Heart left ventricle (tissue), 16 donors: ENCODE data around the gene NOXA1. TPM values are rescaled to one million over a fixed set of nuclear protein-coding genes. Genes with fewer than 3 reads are reported as not detected.
A peak's percentile ranks its signal among the peaks of the same experiment; 100 is the strongest.

Source experiments
- ATAC-seq, 4 donors: fragments of 200-7000 bp; cut with Tn5 transposase; one replicate each; pipeline ENCODE4 v1.9.1; 2020 to 2022; ENCODE audit warnings: moderate library complexity in 4 of 4, mild to moderate bottlenecking in 3 of 4, moderate number of reproducible peaks in 1 of 4
- DNase-seq, 5 donors: peaks; one replicate each; pipeline ENCODE4 v3.0.0-alpha.2; 2020
- H3K27ac ChIP-seq, 12 donors: fragments of 200-600 bp; sonication (generic) in 4 of 12; one replicate each; pipeline versions ENCODE4 v1.5.0 to v1.8.0; 2016 to 2022; ENCODE audit warnings: mild to moderate bottlenecking in 2 of 12
- H3K27me3 ChIP-seq, 9 donors: fragments of 200-600 bp; sonication (generic) in 2 of 9; one replicate each; pipeline versions ENCODE4 v1.5.1 to v1.8.0; 2016 to 2022; ENCODE audit warnings: mild to moderate bottlenecking in 3 of 9
- H3K36me3 ChIP-seq, 9 donors: fragments of 200-600 bp; sonication (generic) in 2 of 9; one replicate each; pipeline versions ENCODE4 v1.5.0 to v1.8.0; 2018 to 2022; ENCODE audit warnings: mild to moderate bottlenecking in 2 of 9
- H3K4me1 ChIP-seq, 12 donors: fragments of 200-600 bp; sonication (generic) in 4 of 12; one replicate each; pipeline versions ENCODE4 v1.5.0 to v1.8.0; 2016 to 2022; ENCODE audit warnings: mild to moderate bottlenecking in 3 of 12
- H3K4me3 ChIP-seq, 12 donors: fragments of 200-600 bp; sonication (generic) in 4 of 12; one replicate each; pipeline versions ENCODE4 v1.5.0 to v1.8.0; 2017 to 2022; ENCODE audit warnings: mild to moderate bottlenecking in 9 of 12, moderate library complexity in 4 of 12
- H3K9me3 ChIP-seq, 12 donors: fragments of 200-600 bp; sonication (generic) in 4 of 12; one replicate each; pipeline versions ENCODE4 v1.5.0 to v1.8.0; 2016 to 2022; ENCODE audit warnings: mild to moderate bottlenecking in 1 of 12
- POLR2A ChIP-seq, 2 donors: fragments of 450-650 bp; IDR thresholded peaks; one replicate each; pipeline ENCODE4 v1.6.1; 2017; ENCODE audit warnings: antibody characterized with exemption in 2 of 2, mild to moderate bottlenecking in 2 of 2, moderate library complexity in 2 of 2
- WGBS, 4 donors: extraction: QIAGEN DNeasy Blood & Tissue Kit in 2 of 4; methylation state at CpG; one replicate each; pipeline versions ENCODE4 v1.1.5 to v1.1.7; 2013 to 2018; 5-methylcytosine and 5-hydroxymethylcytosine counted together
- intact Hi-C, 10 donors: fragments of 100-400 bp; cut with DNase I; formaldehyde crosslinking; loops; one replicate each; pipeline versions ENCODE4 v1.11.1 to v1.14.2; 2022
- polyA plus RNA-seq, 2 donors: library from polyadenylated mRNA; stranded (reverse); fragments of 200-250 nt; gene quantifications; one replicate each; pipeline ENCODE4 v1.2.3, GENCODE V29; 2013
- total RNA-seq, 9 donors: library from RNA; depleted of rRNA in 2 of 9; stranded (reverse); fragments of >200 nt in 2 of 9; fragmentation: NEBNext Ultra II Directional in 3 of 9; extraction: Animal tissue kit (Norgen Biotek cat#: 25700) in 3 of 9; gene quantifications; one replicate each; pipeline versions ENCODE4 v1.1.0 to v1.2.4, GENCODE V29; 2016 to 2023
- TF ChIP-seq, protein P1 (sequence below), 12 donors: fragments of 200-600 bp; sonication (generic) in 4 of 12; IDR thresholded peaks; one replicate each; pipeline versions ENCODE4 v1.5.0 to v1.8.0; 2018 to 2022; ENCODE audit warnings: antibody characterized with exemption in 12 of 12, mild to moderate bottlenecking in 5 of 12
- donor health status: ischemic (EF 13 %, LVEDD 7.1; RV severe dilation, severe dysfunction).
- donor health status: healthy with polysubstance abuse.
- donor health status: DM: no; HTN: yes; CAD: no.
- donor health status: DM: no; HTN: no; CAD: no.
- donor health status: ischemic (EF 25% LVEDD 6.9; RV normal size, moderate dysfunction).
- donor health status: ischemic (EF 25% LVEDD 5.7; RV mildly dilated, moderate dysfunction).
- donor health status: healthy.
- donor health status: DM: yes; HTN: yes; CAD: no.
- donor health status: ischemic (EF 35%, LVEDD 5.7; RV mildly dilated, moderate dysfunction).
- donor health status: nonischemic (EF 11% LVEDD 7.7; RV severe dilation, severe dysfunction).
- donor health status: DM: yes; HTN: yes; CAD: no.
- donor health status: PGD.
- donor health status: ischemic (EF 29% LVEDD 5.4; RV normal size, mild dysfunction).
- donor health status: nonischemic (EF 23%, LVEDD 6.1; RV moderate dilation, normal function).

NOXA1 gene
- total and polyA plus RNA-seq, 11 donors = 0.44 to 5.5 (median 2.7) TPM

DNA sequence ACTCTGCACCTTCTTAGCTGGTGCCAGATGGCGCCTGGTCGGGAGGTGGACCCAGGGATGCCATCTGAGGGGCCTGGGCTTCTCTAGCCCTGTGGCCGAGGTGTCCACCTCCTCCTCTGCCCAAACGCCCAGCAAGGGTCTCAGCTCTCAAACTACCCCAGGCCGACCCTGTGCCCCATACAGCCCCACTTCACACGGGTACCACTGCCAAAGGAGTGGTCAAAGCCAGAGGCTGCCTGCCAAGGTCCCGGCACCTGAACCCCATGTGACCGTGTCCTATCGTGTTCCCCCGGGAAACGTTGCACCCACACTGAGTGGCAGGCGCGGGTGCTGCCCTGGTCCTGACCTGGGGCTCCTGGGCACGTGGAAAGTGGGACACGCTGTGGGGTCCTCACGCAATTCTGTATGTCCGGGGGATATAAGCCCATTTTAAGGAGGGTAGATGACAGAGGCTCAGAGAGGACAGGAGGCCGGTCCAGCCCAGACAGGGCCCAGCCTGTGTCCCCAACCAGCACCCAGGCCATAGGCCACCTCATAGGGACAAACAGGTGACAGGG, 16.0 kb downstream of the NOXA1 start:
- no peak overlapping the region for H3K27ac ChIP-seq
- TF ChIP-seq, protein P1, sequence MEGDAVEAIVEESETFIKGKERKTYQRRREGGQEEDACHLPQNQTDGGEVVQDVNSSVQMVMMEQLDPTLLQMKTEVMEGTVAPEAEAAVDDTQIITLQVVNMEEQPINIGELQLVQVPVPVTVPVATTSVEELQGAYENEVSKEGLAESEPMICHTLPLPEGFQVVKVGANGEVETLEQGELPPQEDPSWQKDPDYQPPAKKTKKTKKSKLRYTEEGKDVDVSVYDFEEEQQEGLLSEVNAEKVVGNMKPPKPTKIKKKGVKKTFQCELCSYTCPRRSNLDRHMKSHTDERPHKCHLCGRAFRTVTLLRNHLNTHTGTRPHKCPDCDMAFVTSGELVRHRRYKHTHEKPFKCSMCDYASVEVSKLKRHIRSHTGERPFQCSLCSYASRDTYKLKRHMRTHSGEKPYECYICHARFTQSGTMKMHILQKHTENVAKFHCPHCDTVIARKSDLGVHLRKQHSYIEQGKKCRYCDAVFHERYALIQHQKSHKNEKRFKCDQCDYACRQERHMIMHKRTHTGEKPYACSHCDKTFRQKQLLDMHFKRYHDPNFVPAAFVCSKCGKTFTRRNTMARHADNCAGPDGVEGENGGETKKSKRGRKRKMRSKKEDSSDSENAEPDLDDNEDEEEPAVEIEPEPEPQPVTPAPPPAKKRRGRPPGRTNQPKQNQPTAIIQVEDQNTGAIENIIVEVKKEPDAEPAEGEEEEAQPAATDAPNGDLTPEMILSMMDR (IDR thresholded peaks at IDR 0.05) = no peak
- TF ChIP-seq POLR2A (IDR thresholded peaks at IDR 0.05) = no peak
- no peak overlapping the region for H3K4me3 ChIP-seq
- no peaks in the 10 kb centered on the region for H3K9me3 ChIP-seq
- ATAC-seq (no peak), DNase-seq (peak in 3 of 5 donors; percentile 24 to 41 (median 25))
- H3K4me1 ChIP-seq = peaks cover 0 to 11% (median 4%) of the 10 kb centered on the region in 12 donors
- no peaks in the 10 kb centered on the region for H3K36me3 ChIP-seq
- H3K27me3 ChIP-seq = peaks cover 0 to 26% (median 8%) of the 10 kb centered on the region in 9 donors
- WGBS, 4 donors = 54 to 61% (median 59%) methylated on average over 15 to 18 of the region's 18 CpGs
- intact Hi-C loops = no loop called here

DNA sequence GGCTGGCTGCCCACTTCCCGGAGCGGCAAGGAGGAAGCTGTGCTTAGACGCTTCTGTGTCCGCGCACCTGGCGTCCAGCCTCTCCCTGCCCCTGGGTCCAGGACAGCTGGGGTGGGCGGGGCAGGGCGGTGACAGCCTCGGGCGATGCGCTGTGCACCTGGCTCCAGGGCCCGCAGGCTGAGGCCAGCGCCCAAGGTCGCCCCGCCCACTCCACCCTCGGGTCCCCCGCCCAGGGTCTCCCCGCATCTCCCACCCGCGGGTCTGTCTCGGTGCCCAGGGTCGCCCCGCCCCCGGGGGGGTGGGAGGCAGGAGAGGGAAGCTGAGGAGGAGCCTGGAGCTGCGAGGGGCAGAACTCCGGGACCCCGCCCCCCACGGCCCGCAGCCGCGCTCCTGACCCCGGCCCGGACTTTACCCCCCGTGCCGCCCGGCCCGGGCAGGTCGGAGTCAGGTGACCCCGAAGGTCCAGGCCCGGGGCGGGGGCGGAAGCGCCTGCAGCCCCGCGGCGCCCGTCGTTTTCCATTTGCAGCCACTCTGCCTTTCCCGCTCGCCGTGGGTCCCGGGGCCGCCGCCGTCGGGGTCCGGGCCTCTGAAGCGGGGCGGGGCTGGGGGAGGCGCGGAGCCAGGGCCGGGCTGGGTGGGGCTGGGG, 18.2 kb downstream of the NOXA1 start, which contains the start of gene ENTPD8:
ENTPD8 (minus strand) TSS at position 69 of the 646 bp plus-strand sequence. CDS start 3,072 bp downstream, outside the sequence.
- no peaks in the 10 kb centered on the region for H3K9me3 ChIP-seq
- no peak within 1 kb of the TSS for H3K27ac ChIP-seq
- TF ChIP-seq, protein P1 (IDR thresholded peaks at IDR 0.05) = no peak
- TF ChIP-seq POLR2A (IDR thresholded peaks at IDR 0.05) = no peak
- peaks cover 0 to 31% (median 8%) of the 10 kb centered on the region in 9 donors for H3K27me3 ChIP-seq
- peak within 1 kb of the TSS in 11 of 12 donors; percentile 13 to 51 (median 41) for H3K4me3 ChIP-seq
- H3K36me3 ChIP-seq = no peaks in the 10 kb centered on the region
- DNase-seq (peak in 3 of 5 donors; percentile 27 to 55 (median 28)), ATAC-seq (peak in 2 of 4 donors; percentile 11 to 16)
- peaks cover 0 to 19% (median 4%) of the 10 kb centered on the region in 12 donors for H3K4me1 ChIP-seq
- WGBS, 4 donors = 0 to 2% (median 1%) methylated on average over 1 to 62 of the region's 62 CpGs
- intact Hi-C loops = no loop called here

DNA sequence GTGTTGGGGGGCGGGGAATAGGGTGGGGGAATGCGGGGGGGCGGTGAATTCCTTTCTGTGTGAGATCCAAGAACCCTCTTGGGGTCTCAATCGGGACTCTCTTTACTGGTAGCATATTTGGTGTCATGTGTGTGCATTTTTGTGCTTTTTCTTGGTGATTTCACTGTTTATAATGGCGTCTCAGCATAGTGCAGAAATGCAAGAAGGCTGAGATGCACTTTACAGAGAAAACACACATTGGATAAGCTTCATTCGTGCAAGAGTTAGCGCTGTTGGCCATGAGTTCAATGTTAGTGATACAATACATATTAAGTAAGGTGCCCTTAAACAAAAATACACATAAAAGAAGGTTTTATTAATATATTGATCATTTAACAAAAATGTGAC, 18.7 kb downstream of the NOXA1 start:
- peaks cover 0 to 31% (median 8%) of the 10 kb centered on the region in 9 donors for H3K27me3 ChIP-seq

More for the DNA sequence above, 18.7 kb downstream of the NOXA1 start:
- Histone ChIP-seq H3K9me3 (no peaks in the 10 kb centered on the region), H3K4me3 (peak overlapping the region in 4 of 12 donors; percentile 27 to 51 (median 43)), H3K27ac (no peak overlapping the region), H3K36me3 (no peaks in the 10 kb centered on the region), H3K4me1 (peaks cover 0 to 19% (median 4%) of the 10 kb centered on the region in 12 donors)
- TF ChIP-seq, protein P1 (IDR thresholded peaks at IDR 0.05) = no peak
- no peak for TF ChIP-seq POLR2A (IDR thresholded peaks at IDR 0.05)
- intact Hi-C loops = no loop called here
- DNase-seq = no peak
- 16 to 32% (median 19%) methylated on average over 5 to 7 of the region's 7 CpGs for WGBS, 4 donors
- ATAC-seq = no peak
